GM18505 (cell line): Measurements from ENCODE around the gene MDM2.
"Not testable (repeated sequence)": the region's sequence is repeated elsewhere in the genome, so short reads cannot be mapped to it uniquely, and the experiment has no call there.

Experiments used
- ATAC-seq: cut with Tn5 transposase; IDR thresholded peaks from one replicate; pipeline ENCODE4 v1.9.1; 2021; ENCODE audit not compliant: unreplicated experiment
- POLR2A ChIP-seq: IDR thresholded peaks from 4 replicates; pipeline ENCODE4 v1.6.1; 2011; ENCODE audit warnings: borderline replicate concordance; ENCODE audit not compliant: insufficient read depth, insufficient read length; ENCODE audit errors: extremely low read depth

The MDM2 gene

DNA sequence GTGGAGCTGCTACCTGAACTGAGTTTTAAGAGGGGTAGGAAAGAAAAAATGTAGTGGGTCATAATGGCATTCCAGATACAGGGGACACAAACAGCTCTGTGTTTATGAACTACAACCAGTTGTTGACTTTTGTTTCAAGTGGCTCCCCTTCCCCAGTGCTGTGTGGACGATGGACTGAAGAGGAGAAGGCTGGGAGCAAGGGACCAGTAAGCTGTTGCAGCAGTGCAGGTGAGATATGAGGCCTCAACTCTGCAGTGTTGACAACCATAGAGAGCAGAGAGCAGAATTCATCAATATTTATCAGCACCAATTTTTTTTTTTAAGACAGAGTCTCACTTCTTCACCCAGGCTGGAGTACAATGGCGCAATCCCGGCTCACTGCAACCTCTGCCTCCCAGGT lies 46.6 kb downstream of the MDM2 start:
- TF ChIP-seq POLR2A: no peak

GRCh38 chr12:68855111-68855510 lies 47.1 kb downstream of the MDM2 start:
- ATAC-seq: no peak
- TF ChIP-seq POLR2A: no peak

More for the DNA sequence above, 46.6 kb downstream of the MDM2 start:
- ATAC-seq: no peak

DNA sequence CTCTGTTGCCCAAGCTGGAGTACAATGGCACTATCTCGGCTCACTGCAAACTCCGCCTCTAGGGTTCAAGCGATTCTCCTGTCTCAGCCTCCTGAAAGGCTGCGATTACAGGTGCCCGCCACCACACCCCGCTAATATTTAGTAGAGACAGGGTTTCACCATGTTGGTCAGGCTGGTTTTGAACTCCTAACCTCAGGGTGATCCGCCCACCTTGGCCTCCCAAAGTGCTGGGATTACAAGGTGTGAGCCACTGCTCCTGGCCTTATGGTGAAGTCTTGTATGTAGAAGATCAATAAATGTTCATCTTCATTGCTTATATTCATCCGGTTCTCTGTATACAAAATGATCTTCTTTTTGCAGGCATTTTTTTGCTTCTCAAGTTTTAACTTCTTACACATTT lies 47.8 kb downstream of the MDM2 start:
- TF ChIP-seq POLR2A: no peak
- no peak for ATAC-seq

GRCh38 chr12:68856510-68856909 lies 48.5 kb downstream of the MDM2 start:
- no peak for ATAC-seq
- no peak for TF ChIP-seq POLR2A

DNA sequence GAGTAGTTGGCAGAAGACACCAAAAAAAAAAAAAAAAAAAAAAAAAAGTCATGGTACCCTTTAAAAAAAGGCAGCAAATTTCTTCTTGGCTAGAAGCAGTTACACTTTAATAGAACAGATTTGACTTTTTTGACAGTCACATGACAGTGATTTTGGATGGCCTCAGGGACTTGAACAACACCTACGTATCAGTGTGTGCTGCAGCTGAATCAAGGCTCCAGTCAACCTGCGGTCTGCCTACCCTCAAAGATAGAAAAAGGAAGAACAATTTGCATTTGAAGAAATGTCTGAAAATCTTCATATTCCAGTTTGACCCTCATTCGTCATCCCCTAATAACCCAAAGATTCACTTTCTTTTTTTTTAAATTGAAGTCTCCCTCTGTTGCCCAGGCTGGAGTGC lies 53.9 kb downstream of the MDM2 start:
- no peak for ATAC-seq
- TF ChIP-seq POLR2A: no peak

- no peak for TF ChIP-seq POLR2A
- ATAC-seq: no peak
These were observed 55.3 kb downstream of the MDM2 start for GRCh38 chr12:68863109-68863770.

DNA sequence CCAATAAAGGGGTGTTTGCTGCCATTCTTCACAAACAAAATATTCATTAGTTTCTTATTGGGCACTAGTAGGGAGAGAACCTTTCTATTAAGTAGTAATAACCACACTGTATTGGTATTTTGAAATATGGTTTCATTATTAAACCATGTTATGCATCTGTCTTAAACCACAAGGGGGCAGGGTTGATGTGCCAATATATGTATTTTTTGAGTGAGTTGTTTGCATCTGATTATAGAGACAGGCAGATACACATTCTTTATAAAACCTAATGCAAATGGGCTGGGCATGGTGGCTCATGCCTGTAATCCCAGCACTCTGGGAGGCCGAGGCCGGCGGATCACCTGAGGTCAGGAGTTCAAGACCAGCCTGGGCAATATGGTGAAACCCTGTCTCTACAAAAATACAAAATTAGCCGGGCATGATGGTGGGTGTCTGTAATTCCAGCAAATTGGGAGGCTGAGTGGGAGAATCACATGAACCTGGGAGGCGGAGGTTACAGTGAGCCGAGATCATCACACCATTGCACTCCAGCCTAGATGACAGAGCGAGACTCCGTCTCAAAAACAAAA lies 56.0 kb downstream of the MDM2 start:
- ATAC-seq: not testable (repeated sequence)

DNA sequence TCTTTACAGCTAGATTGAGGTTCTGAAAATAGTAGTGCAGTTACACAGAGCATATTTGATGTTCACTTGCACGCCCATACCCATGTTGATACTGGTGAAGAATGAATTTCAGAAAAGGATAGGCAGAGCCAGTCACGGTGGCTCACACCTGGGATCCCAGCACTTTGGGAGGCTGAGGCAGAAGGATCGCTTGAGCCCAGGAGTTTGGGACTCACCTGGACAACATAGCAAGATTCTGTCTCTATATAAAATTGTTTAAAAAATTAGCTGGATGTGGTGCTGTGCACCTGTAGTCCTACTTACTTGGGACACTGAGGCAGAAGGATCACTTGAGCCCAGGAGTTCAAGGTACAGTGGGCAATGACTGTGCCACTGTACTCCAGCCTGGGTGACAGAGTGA lies 56.6 kb downstream of the MDM2 start:
- no peak for TF ChIP-seq POLR2A
- ATAC-seq: no peak

DNA sequence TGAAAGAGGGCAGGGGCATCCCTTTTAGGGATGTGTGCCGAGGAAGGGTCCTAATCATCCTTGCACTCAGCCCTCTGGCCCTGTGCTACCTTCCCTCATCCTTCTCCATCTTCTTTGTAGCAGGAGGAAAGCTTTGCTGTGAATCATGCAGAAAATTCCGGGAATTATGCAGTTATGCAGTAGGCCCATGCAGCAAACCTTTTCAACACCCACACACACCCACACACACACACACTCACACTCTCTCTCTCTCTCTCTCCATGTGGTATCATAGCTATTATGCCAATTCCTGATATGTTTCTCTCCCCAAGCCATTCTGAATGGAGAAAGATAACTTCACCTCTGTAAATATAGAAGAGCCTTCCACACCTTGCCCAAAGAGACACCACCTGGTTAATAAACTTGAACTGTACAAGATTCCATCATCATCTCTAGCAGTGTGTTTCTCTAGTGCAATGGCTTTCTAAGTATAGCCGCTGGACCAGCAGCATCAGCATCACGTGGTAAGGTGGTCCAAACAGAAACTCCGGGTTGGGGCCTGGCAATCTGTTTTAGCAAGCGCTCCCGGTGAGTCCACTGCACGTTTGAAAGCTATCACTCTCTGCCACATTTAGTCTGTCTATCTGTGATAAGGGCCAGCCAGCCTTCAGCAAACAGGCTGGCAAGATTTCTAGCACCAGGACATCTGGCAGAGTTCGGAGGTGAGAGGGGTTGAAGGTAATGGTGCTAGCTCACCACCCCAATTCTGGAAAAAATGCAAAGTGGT lies 57.6 kb downstream of the MDM2 start:
- no peak for TF ChIP-seq POLR2A
- ATAC-seq: no peak

DNA sequence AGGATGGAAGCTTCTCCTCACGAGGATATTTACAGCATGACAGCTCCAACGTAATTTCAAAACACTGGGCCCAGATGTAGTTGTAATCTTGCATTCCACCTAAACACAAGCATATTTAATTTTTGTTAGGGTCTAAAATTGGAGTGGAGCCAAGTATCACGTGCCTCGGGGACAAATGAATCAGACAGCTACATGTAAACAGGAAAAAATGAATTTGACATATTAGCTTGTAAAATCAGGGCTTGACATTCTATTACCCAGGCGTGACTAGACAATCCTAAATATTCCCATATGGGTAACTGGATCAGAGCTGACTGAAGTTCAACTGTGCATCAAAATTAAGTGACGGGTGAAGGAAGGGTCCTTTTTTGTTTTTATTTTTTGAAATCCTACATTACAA lies 59.0 kb downstream of the MDM2 start:
- TF ChIP-seq POLR2A: no peak
- no peak for ATAC-seq

GRCh38 chr12:68867606-68868005 lies 59.6 kb downstream of the MDM2 start:
- TF ChIP-seq POLR2A: no peak
- no peak for ATAC-seq

DNA sequence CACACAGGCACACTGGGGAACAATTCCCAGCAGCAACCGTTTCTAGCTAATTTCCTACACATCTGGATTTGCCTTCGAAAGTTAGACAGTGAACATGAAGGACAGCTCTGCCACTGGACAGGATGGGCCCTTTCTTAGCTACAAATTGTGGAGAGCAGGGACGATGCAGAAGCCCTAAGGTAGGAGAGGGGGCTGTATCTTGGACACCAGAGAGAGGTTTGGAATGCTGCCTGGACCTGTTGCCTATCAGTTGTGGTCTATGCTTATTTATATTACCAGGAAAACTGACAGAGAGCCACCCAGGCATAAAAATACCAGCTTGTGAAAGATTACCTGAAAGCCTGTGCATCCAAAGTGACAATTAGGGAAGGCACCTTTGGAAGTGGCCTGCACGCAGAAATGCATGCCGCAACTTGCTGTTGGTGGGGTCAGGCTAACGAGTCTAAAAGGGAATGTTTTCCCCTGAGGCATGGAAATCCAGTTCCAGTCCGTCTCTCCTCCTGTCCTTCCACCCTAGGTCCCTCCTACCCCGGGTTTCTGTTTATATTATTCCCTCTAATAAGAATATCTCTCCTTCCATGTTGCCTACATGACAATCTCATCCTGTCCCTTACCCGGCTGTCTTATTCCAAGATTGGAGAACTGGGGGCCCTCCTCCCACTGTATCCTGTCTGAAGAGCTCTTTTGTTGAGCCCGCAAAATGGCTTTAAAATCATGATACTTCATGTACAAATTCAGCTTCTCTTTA lies 60.2 kb downstream of the MDM2 start:
- no peak for TF ChIP-seq POLR2A
- ATAC-seq: no peak

DNA sequence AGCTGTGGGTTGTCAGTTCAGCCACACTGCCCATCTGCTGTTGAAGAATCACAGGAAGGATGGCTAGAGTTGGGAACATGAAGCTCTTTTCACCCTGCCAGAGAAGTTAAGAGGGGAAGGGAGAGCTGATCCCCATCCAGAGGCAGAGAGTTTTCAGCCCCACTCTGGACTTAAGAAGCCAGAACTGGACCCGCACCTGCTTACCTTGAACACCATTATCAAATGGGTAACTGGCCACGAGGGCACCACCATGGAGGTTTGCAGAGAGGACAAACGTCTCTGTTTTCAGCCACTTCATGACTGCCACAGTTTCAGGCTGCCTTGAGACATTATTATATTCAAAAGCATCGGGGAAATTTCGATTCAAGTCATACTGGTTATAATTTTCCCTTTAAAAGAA lies 62.0 kb downstream of the MDM2 start:
- no peak for TF ChIP-seq POLR2A
- ATAC-seq: no peak

DNA sequence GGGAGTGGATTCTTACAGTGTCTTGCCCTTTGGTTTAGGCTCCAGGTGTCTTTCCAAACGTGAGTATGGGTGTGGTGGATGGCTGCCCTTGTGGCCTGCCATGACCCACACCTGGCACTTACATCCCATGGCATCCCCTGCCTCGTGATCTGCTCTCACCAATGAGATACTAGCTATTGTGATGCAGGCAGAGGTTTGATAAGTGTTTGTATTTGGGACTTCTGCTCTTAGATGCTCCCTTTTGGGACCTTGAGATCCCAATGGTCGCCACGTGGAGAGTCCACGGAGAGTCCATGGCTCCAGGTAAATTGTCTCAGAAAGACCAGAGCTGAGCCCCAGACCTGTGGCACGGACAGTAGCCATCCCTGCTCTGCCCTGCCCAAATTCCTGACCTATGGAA lies 62.5 kb downstream of the MDM2 start:
- ATAC-seq: no peak
- no peak for TF ChIP-seq POLR2A

DNA sequence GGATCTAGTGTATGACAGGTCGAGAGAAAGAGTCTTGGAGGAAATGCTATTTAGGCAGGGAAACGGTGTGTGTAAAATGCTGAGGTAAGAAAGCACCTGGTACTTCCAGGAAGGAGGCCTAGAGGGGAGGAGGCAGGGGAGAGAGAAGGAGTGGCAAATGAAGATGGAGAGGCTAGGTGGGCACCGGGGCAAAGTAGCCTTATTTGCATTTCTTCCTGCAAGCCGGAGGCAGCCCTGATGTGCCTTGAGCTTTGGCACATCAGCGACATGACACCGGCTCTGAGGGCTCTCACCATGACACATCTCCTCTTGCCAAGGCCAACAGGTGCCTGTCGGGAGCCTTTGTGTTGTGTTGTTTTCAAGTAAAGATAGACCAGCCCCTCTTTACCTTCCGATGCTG lies 63.4 kb downstream of the MDM2 start:
- ATAC-seq: no peak

More for the DNA sequence above, 63.4 kb downstream of the MDM2 start:
- TF ChIP-seq POLR2A: no peak
